SHP77 (cell line): ENCODE results near the gene TELO2.

ENCODE experiments used
- DNase-seq, 2 experiments: peaks; one replicate each; lab custom pipeline; 2025; lab: John Stamatoyannopoulos, UW

Gene TELO2

GRCh38 chr16:1492923-1493745, at the start of gene TELO2:
Gene TELO2, plus strand, starts transcription at chr16:1493360. Its CDS starts 922 bp downstream, at chr16:1494282.
- DNase-seq = peak; percentile 63 to 66

- no peak for DNase-seq
These were observed 49.7 kb upstream of the TELO2 start for GRCh38 chr16:1443403-1443973.

GRCh38 chr16:1443980-1444729, 49.0 kb upstream of the TELO2 start, which contains the start of gene CCDC154:
Gene CCDC154, minus strand, starts transcription at chr16:1444556. Its CDS starts 234 bp downstream, at chr16:1444322.
- no peak for DNase-seq

- DNase-seq = no peak
These were observed 48.2 kb upstream of the TELO2 start for GRCh38 chr16:1444730-1445517.

GRCh38 chr16:1445518-1446203, 47.5 kb upstream of the TELO2 start:
- no peak for DNase-seq

GRCh38 chr16:1446296-1447080, 46.7 kb upstream of the TELO2 start:
- DNase-seq = no peak

GRCh38 chr16:1447965-1448364, 45.2 kb upstream of the TELO2 start:
- DNase-seq = no peak

GRCh38 chr16:1448536-1449116, 44.5 kb upstream of the TELO2 start:
- DNase-seq = no peak

GRCh38 chr16:1449201-1449788, 43.9 kb upstream of the TELO2 start:
- no peak for DNase-seq

GRCh38 chr16:1450218-1450617, 42.9 kb upstream of the TELO2 start:
- no peak for DNase-seq

- DNase-seq = no peak
These were observed 42.3 kb upstream of the TELO2 start for GRCh38 chr16:1450841-1451240.

GRCh38 chr16:1451702-1452392, 41.3 kb upstream of the TELO2 start:
- no peak for DNase-seq

GRCh38 chr16:1452530-1452929, 40.6 kb upstream of the TELO2 start:
- no peak for DNase-seq

- no peak for DNase-seq
These were observed 39.8 kb upstream of the TELO2 start for GRCh38 chr16:1453316-1453715.

- no peak for DNase-seq
These were observed 38.6 kb upstream of the TELO2 start for GRCh38 chr16:1454561-1454960.

- DNase-seq = no peak
These were observed 37.7 kb upstream of the TELO2 start for GRCh38 chr16:1455190-1456171.

- no peak for DNase-seq
These were observed 36.2 kb upstream of the TELO2 start for GRCh38 chr16:1456951-1457350.
